ENCODE data around the gene UCN3. TPM values are rescaled to one million over a fixed set of nuclear protein-coding genes. Genes with fewer than 3 reads are reported as not detected.

Gene UCN3, protein sequence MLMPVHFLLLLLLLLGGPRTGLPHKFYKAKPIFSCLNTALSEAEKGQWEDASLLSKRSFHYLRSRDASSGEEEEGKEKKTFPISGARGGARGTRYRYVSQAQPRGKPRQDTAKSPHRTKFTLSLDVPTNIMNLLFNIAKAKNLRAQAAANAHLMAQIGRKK
- polyA plus RNA-seq (ENCODE audit: insufficient read length in 4 of 4), result 1 to 10 TPM; 1.1 to 3.3 (median 2.2) TPM

DNA sequence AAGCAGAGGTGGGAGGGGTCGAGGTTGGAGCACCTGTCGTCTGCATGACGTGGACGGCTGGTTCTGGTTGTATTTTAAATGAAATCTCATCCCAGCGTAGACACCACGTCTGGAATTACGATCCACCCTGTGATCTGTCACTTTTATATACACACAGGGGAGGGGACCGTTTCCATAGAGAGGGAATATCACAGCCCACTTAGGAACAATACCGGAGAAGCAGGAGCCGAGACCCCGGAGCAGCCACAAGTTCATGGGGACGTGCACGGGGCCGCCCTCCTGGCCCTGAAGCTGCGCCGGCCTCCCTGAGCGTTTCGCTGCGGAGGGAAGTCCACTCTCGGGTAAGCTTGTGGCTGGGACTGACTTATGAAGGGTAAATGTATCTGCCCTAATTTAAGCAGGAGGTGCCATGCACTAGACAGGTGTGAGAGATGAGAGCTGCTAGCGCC, at the start of gene UCN3:
UCN3 (plus strand) TSS at position 77 of the 449 bp plus-strand sequence. CDS start 8,755 bp downstream, outside the sequence.
- no peak for DNase-seq (ENCODE audit: low read depth in 4 of 4, low spot score in 2 of 4)

DNA sequence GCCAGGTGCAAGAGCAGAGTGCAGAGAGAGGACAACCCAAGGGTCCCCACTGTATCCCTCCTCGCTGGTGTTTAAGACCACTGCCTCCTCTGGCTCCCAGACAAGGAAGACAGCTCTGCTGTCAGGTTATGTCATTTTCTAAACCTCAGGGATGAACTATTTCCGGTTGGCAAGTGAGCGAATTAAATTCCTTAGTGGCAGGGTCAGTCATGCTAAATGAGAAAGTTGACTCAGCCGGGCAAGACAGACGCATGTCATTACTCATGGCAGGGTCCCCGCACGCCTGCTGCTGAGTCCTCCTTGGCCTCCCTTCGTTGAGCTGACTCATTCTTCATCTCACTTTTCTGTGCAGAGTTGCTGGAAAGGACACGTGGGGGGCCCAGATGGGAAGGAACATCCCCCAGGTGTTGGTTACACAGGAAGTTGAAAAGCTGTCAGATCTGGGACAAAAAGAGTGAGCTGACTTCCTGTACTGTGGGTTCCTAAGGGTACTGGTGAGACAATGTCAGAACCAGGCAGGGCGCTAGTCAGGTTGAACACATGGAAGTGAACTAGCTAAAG, 47.1 kb upstream of the UCN3 start:
- DNase-seq (ENCODE audit: low read depth in 4 of 4, low spot score in 2 of 4), result peak in 1 of 4 donors; percentile 20

DNA sequence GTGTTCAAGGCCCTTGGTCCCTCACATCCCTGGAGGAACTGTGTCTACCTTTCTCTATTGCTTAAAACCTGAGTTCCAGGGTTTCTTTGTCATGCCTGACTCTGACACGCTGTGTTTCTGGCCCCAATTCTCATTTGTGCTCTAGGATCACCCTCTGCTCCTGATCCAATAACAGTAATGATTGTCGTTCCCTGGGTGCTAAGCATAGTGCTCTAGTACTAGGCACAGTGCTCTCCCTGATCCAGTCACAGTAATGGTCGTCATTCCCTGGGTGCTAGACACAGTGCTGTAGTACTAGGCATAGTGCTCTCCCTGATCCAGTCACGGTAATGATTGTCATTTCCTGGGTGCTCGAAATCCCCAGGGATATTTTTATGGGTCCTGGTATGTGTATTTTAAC, 46.6 kb upstream of the UCN3 start:
- no peak for DNase-seq (ENCODE audit: low read depth in 4 of 4, low spot score in 2 of 4)

DNA sequence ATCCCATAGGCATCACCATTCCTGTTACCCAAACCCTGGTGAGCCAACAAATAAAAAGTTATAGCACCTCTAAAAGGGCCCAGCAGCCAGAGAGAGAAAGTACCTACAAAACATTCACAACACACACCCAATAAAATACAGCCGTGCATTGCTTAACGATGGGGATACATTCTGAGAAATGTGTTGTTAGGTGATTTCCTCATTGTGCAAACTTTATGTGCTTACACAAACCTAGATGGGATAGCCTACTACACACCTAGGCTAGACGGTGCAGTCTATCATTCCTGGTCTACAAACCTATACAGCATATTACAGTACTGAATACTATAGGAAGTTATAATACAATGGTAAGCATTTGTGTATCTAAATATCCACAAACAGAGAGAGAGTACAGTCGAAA, 44.9 kb upstream of the UCN3 start:
- no peak for DNase-seq (ENCODE audit: low read depth in 4 of 4, low spot score in 2 of 4)

DNA sequence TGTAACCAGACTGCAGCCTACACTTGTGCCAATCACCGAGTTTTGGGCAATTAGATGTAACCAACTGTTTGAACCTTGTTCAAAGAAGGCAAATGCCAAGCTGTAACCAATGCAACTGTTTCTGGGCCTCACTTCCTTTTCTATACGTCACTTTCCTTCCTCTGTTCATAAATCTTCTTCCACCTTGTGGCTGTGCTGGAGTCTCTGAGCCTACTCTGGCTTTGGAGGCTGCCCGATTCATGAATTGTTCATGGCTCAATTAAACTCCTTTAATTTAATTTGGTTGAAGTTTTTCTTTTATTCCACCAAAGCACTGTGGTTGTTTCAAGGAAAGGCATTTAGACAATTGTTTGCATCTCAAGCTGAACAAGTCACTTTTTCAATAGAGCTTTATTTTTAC, 43.5 kb upstream of the UCN3 start:
- DNase-seq (ENCODE audit: low read depth in 4 of 4, low spot score in 2 of 4), result no peak

DNA sequence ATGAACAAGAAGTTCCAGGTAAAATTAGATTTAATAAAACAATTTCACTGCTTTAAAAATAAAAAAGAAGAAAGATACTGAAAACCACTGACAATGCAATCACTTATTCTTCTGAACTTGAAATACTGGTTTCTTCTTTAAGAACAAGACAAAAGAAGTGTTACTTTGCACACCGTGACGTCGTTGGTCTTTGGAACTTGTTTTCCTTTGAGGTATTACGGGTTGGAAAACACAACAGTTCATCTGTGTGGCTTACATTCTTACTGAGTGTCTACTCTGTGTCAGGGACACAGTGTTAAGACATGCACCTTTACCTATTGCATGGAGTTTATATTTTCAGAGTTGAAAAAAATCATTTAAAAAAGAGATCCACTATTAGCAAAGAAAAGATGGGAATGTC, 41.3 kb upstream of the UCN3 start:
- no peak for DNase-seq (ENCODE audit: low read depth in 4 of 4, low spot score in 2 of 4)

DNA sequence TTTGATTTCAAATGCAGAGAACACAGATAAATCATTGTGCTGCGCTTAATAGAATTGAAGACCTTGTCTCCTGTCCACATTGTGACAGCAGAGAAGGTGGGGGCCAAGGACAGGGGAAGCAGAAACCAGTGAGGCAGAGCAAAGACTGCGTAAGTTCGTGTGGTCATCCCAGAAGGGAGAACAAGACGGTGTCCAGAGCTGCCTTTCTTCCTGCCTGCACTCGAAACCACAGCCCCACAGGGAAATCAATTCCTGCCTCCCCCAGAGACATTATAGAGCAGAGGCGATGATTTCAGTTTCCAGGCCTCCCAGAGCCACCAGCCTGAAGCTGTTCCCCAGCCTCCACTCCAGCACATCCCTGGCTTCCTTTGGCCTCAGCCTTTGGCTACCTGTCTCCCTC, 39.7 kb upstream of the UCN3 start:
- no peak for DNase-seq (ENCODE audit: low read depth in 4 of 4, low spot score in 2 of 4)

DNA sequence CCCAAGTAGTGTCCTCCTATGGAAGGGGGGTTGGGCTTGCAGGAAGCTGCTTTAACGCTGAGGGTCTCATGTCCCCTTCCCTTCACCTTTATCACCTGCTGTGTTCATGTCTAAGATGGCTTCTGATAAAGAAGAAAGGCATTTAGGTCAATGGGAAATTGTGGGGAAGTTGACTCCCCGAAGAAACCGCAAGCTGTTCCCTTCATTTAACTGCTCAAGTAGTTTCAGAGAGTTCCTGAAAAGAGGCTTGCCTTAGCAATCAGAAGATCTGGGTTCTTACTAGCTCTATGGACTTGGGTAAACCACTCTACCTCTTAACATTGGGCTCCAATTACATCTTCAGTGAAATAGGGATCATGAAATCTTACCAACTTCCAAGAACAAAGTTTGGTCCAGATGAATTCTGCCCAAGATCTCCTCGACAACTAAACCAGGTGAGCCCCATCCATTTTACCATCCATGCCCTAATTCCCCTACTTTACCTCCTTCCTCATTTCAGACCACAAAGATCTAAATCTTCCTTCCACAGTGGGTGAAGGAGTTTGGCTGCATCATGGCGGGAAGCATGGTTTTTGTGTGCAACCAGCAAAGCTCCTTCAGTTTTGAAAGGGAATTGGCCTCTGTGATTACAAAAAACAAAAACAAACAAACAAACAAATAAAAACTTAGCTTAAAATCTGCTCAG, 30.4 kb upstream of the UCN3 start:
- no peak for DNase-seq (ENCODE audit: low read depth in 4 of 4, low spot score in 2 of 4)

DNA sequence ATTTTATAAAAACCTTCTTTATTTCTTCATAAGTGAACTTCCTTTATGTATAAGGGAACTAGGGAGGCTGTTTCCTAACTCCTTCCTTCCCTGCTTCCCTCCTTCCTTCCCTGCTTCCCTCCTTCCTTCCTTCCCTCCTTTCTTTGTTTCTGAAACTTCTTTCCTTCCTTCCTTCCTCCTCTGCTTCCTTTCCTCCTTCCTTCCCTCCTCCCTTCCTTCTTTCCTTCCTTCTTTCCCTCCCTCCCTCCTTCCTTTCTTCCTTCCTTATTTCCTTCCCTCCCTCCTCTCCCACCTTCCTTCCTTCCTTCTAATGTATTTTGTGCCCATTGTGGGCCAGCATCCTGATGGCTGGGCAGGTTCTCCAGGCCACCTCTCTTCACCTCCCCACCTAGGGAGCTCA, 26.8 kb upstream of the UCN3 start:
- DNase-seq (ENCODE audit: low read depth in 4 of 4, low spot score in 2 of 4), result no peak

DNA sequence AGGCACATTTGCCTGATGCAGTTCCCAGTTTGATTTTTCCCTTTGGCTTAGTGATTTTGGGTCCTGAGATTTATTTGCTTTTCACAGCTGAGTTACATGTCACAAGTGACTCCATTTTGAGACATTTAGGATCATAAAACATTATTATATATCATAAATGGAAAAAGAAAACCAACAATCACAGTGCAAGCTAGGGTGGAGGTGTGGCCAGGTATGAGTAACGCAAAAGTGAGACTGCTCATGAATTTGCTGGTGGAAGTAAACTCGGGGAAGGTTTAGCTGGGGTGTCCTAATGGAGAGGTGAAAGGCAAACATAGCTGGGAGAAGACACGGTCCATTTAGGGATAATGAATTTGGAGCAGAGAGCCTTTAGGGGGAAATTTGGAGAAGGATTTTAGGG, 21.7 kb upstream of the UCN3 start:
- no peak for DNase-seq (ENCODE audit: low read depth in 4 of 4, low spot score in 2 of 4)

DNA sequence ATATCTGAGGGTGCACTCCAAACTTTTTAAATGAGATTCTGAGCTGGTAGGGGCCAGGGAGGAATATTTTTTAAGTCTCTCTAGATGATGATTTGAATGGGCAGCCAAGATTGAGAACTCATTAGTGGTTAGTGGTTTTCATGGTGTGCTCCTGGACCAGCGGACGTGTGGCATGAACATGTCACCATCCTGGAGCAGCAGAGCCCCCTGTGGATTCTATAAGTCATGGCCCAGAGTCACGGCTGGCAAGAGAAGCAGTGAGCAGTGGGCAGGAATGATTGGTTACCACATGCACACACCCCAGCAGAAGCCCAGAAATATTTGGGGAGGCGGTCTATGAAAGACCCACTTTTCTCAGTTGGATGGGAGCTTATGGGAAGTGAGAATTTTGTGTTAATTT, 21.2 kb upstream of the UCN3 start:
- no peak for DNase-seq (ENCODE audit: low read depth in 4 of 4, low spot score in 2 of 4)

DNA sequence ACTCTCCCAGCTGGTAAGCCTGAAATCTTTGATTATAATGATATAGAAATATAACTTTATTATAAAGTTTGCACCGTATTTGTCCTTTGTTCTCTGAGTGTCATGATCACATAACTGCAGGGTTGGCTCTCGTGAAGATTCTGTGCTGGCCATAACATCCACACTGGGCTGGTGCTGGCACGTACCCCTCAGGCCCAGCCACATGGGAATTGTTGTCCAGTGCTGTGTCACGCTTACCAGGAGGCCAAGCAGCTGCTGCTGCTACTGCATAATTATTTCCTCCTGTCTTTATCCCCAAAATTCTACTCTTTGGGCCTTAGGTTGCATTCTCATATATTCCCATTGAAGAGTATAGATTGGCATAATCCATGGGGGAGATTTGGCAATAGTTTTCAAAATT, 20.8 kb upstream of the UCN3 start:
- no peak for DNase-seq (ENCODE audit: low read depth in 4 of 4, low spot score in 2 of 4)

DNA sequence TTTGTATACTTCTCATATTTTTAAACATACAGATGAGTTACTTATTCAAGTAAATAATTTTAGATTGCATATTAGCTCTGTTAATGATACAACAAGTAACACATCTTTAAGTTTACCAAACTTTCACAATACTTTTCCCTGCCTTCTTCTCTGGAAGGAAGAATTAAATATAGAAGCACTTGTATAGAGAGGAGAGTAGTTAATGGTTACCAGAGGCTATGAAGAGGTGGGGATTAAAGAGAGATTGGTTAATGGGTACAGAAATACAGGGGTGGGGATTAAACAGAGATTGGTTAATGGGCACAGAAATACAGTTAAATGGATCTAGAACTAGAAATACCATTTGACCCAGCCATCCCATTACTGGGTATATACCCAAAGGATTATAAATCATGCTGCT, 20.0 kb upstream of the UCN3 start:
- no peak for DNase-seq (ENCODE audit: low read depth in 4 of 4, low spot score in 2 of 4)

DNA sequence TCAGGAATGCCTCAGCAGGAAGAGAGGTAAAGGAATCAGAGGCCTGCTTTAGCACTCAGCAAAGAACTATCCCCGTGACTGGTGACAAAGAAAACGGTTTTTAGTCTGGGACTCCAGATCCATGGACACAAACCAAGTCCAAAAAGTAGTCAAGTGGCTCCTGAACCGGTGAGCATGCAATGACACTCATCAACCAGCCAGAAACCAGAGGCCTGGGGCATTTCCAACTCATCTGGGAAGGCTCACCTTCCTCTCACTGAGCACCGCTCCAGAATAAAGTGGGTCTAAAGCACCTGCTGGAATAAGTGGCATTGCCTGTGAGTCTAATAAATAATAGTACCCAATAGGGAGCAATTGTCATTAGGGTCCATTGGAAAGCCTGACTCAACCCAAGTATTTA, 17.9 kb upstream of the UCN3 start:
- DNase-seq (ENCODE audit: low read depth in 4 of 4, low spot score in 2 of 4), result no peak

DNA sequence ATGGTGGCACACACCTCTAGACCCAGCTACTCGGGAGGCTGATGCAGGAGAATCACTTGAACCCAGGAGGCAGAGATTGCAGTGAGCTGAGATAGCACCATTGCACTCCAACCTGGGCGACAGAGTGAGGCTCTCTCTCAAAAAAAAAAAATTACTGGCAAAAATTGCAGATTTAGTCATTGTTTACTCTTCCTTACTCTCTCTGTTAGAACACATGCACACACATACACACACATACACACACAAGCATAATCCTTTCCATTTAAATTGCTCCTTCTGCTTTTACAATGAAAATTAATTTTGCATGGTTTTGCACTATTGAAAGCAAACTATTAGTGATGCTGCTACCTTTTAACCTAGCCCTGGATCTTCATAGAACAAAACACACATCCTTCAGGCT, 15.4 kb upstream of the UCN3 start:
- no peak for DNase-seq (ENCODE audit: low read depth in 4 of 4, low spot score in 2 of 4)

DNA sequence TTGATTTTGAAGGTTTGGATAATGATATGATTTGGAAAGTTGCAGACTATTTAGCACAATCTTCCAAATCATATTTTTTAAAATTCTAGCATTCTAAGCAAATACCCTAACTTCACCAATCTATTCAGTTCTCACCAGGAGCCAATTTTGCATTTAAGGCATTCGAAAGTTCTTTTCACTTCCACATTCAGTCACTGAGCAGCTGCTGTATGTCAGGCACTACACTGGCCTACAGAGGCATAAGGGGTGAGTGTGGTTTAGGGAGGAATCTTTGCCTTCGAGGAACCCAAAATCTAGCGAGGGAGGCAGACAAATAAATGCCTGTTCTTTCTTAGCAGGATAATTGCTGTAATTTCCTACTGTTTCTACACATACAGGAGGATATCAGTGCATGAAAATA, 10.7 kb upstream of the UCN3 start:
- DNase-seq (ENCODE audit: low read depth in 4 of 4, low spot score in 2 of 4), result no peak

DNA sequence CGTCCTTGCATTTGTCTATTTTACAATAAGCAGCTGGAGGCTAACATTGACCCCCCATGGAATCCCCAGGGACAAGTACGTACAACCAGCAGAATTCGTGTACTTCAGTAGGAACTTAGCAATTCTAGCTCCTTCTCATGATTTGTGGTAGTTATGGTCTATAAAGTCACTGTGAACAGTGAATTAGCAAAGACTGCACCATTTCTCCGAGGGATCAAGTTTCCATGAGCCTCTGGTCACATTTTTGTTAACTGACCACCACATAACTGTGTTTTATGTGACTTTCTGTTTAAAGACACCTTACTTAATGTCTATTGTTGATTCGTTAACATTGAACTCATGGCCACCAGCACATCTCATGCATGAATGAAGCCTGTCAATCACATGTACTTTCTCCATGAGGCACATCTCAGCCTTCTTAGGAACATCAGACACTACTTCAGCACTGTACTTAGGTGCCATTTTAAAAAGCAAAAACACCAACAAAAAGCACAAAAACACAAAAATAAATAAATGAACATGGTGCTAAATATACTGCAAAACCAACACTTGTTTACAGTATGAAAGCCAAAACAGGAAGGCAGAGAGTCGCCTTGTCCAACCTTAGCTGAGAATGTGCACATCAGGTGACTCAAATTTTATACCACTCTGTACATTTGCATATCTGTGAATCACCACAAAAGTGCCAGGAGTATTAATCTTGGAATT, 9.0 kb upstream of the UCN3 start:
- DNase-seq (ENCODE audit: low read depth in 4 of 4, low spot score in 2 of 4), result no peak

DNA sequence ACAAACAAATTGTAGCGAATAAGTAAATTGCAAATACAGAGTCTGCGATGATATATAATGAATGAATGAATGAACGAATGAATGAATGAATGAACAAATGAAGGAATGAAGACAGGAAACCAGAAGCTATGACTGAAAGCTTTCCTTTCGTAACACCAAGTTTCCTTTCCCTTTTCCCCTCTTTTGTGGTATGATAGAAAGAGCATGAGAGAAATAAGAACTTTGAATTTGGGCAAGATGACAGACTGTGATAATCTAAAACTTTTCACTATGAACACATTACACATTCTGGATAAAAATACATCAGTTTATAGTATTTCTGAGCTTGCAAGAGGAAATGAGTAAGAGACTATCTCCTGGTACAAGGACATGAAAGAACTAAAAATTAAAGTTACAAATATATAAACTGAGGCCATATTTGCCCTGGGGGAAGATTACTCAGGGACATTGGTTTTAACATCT, 8.4 kb upstream of the UCN3 start:
- no peak for DNase-seq (ENCODE audit: low read depth in 4 of 4, low spot score in 2 of 4)

DNA sequence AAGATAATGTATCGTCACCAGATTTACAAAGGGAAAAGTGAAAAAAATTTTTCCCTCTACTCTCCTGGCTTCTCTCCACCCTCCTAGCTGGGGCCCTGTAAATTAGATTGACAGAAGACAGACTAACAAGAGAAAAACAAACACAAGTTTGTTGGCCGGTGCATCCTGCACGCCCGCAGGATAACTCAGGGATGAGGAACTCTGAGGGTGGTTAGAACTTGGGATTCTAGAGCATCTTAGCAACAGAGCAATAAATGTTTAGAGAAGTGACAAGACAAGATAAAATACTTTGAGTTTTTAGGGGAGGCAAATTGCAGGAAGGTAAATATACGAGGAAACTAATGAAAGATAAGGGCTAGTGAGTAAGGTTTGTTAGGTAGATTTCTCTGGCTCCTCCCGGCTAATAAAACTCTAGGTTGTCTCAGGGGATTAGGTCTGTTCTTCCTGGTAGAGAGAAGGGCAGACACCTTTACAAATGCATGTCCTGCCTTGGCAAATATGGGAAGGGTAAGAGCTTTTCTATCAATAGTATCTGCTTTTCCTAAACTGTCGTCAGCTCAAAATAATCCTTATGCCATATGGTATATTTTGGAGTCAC, 4.3 kb upstream of the UCN3 start:
- DNase-seq (ENCODE audit: low read depth in 4 of 4, low spot score in 2 of 4), result no peak

DNA sequence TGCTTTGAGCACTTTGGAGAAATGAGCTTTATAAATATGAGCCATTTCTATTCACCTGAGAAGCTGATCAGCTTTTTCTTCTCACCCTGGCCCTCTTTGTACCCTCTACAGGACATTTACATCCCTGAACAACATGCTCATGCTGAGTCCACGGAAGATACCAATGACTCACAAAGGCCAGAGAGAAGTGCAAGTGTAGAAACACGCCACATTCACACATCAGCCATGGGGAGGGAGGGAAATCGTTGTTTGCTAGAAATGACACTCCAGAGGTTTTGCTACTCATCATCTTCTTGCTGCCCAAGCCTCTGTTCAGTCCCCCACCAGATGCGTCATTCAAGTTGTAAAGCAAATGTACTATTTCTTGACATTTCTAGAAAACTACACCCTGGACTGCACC, 2.8 kb upstream of the UCN3 start:
- DNase-seq (ENCODE audit: low read depth in 4 of 4, low spot score in 2 of 4), result no peak

DNA sequence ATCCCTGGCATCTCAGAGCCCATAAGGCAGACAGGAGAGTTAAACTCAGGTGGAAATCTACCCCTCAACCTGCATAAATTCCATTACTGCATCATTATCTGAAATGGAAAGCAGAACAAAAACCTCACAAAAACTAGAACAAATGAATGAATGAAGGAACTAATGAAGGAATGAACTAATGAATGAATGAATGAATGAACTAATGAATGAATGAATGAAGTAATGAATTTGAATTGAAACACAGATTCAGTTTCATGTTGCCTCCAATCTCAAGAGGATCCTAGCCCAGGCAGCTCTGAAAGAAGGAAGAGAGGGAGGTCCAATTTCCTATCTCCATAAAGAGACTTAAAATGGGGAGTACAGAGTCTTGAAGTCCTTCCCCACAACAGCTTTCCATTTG, 1.9 kb upstream of the UCN3 start:
- no peak for DNase-seq (ENCODE audit: low read depth in 4 of 4, low spot score in 2 of 4)
